Adrenal gland (tissue), 12 donors: ENCODE measurements around the gene PDE9A. TPM values are rescaled to one million over a fixed set of nuclear protein-coding genes. Genes with fewer than 3 reads are reported as not detected.

Source experiments
- DNase-seq, 7 donors: peaks; one replicate each; pipeline ENCODE4 v3.0.0-alpha.2; 2019 to 2020
- H3K27ac ChIP-seq, 5 donors: fragments of 200-600 bp; sonication (generic) in 4 of 5; 1 replicate in 3 of 5; 2 replicates in 2 of 5; pipeline versions ENCODE4 v1.5.1 to v1.8.0; 2016 to 2020; ENCODE audit warnings: mild to moderate bottlenecking in 1 of 5
- H3K27me3 ChIP-seq: fragments of 200-600 bp; 2 replicates; pipeline ENCODE4 v1.8.0; 2021
- H3K36me3 ChIP-seq, 2 donors: fragments of 200-600 bp; replicated peaks in 1 of 2; 1 replicate in 1 of 2; 2 replicates in 1 of 2; pipeline versions ENCODE4 v1.5.1 to v1.8.0; 2018 to 2022
- H3K4me1 ChIP-seq, 2 donors: fragments of 200-600 bp; replicated peaks in 1 of 2; 1 replicate in 1 of 2; 2 replicates in 1 of 2; pipeline versions ENCODE4 v1.5.1 to v1.8.0; 2018 to 2021
- H3K4me3 ChIP-seq, 4 donors: fragments of 200-600 bp; sonication (generic) in 3 of 4; one replicate each; pipeline ENCODE4 v1.5.1; 2016 to 2018
- H3K9me3 ChIP-seq, 3 donors: fragments of 200-600 bp; sonication (generic) in 1 of 3; replicated peaks in 1 of 3; 1 replicate in 2 of 3; 2 replicates in 1 of 3; pipeline versions ENCODE4 v1.5.1 to v1.8.0; 2016 to 2021
- CTCF ChIP-seq, 6 experiments: fragments of 450-650 bp in 4 of 6; fragments of 200-600 bp in 2 of 6; sonication (generic) in 1 of 6; IDR thresholded peaks; 1 replicate in 5 of 6; 2 replicates in 1 of 6; pipeline versions ENCODE4 v1.5.1 to v1.8.0; 2016 to 2021; ENCODE audit warnings: antibody characterized with exemption in 6 of 6, mild to moderate bottlenecking in 2 of 6, moderate library complexity in 1 of 6
- POLR2A ChIP-seq, 2 donors: fragments of 450-650 bp; IDR thresholded peaks; one replicate each; pipeline ENCODE4 v1.6.1; 2017; ENCODE audit warnings: antibody characterized with exemption in 2 of 2, mild to moderate bottlenecking in 2 of 2, moderate library complexity in 1 of 2
- WGBS, 4 donors: extraction: QIAGEN DNeasy Blood & Tissue Kit in 2 of 4; methylation state at CpG; one replicate each; pipeline versions ENCODE4 v1.1.5 to v1.1.7; 2013 to 2017; 5-methylcytosine and 5-hydroxymethylcytosine counted together
- intact Hi-C, 2 donors: fragments of 100-400 bp; cut with DNase I; formaldehyde crosslinking; loops; one replicate each; pipeline versions ENCODE4 v1.14.1 to v1.15.0; 2022 to 2023
- polyA plus RNA-seq, 3 donors: library from polyadenylated mRNA; stranded (reverse); fragments of 200-250 nt in 2 of 3; fragments of 350-450 nt in 1 of 3; fragmentation: Illumina TruSeq in 1 of 3; extraction: RNeasy Lipid Tissue Mini Kit (QIAGEN cat#74804) in 1 of 3; gene quantifications; one replicate each; pipeline ENCODE4 v1.2.3, GENCODE V29; 2013 to 2014
- total RNA-seq, 9 donors: library from RNA; depleted of rRNA in 4 of 9; stranded (reverse); fragments of >200 nt in 4 of 9; fragments of 120-200 nt in 1 of 9; fragmentation: NEBNext Ultra II Directional in 1 of 9; extraction: Animal tissue kit (Norgen Biotek cat#: 25700) in 1 of 9; gene quantifications; one replicate each; pipeline versions ENCODE4 v1.1.0 to v1.2.4, GENCODE V29; 2013 to 2023
- donor health status: healthy with polysubstance abuse.
- donor health status: Bipolar disorder and iron deficiency.
- donor health status: DM: yes; HTN: yes; CAD: no.
- donor health status: DM: no; HTN: no; CAD: no.
- donor health status: DM: no; HTN: no; CAD: no.
- donor health status: DM: yes; HTN: yes; CAD: no.

The PDE9A gene
- total and polyA plus RNA-seq, 12 donors = 4.6 to 58.1 (median 19.5) TPM

GRCh38 chr21:42645211-42646075 lies 8.0 kb upstream of the PDE9A start:
- intact Hi-C loops = no loop called here

GRCh38 chr21:42646076-42646825 lies 7.2 kb upstream of the PDE9A start:
- H3K4me1 ChIP-seq = peaks cover 2 to 15% of the 10 kb centered on the region in 2 donors
- H3K27ac ChIP-seq = no peak overlapping the region
- no peak overlapping the region for H3K4me3 ChIP-seq
- no peaks in the 10 kb centered on the region for H3K9me3 ChIP-seq
- TF ChIP-seq POLR2A (IDR thresholded peaks at IDR 0.05) = no peak
- no peak for TF ChIP-seq CTCF (IDR thresholded peaks at IDR 0.05)
- intact Hi-C loops = no loop called here
- no peak for DNase-seq
- H3K36me3 ChIP-seq = no peaks in the 10 kb centered on the region
- H3K27me3 ChIP-seq = no peaks in the 10 kb centered on the region
- WGBS, 4 donors = 86 to 95% (median 92%) methylated on average over 10 to 14 of the region's 14 CpGs

More at GRCh38 chr21:42645211-42646075, 8.0 kb upstream of the PDE9A start:
- Histone ChIP-seq H3K27me3 (no peaks in the 10 kb centered on the region), H3K27ac (no peak overlapping the region), H3K4me3 (no peak overlapping the region), H3K4me1 (peaks cover 8 to 23% of the 10 kb centered on the region in 2 donors), H3K9me3 (no peaks in the 10 kb centered on the region), H3K36me3 (no peaks in the 10 kb centered on the region)
- 92 to 95% (median 93%) methylated on average over 23 to 28 of the region's 28 CpGs for WGBS, 4 donors
- no peak for DNase-seq
- TF ChIP-seq CTCF (IDR thresholded peaks at IDR 0.05) = no peak
- no peak for TF ChIP-seq POLR2A (IDR thresholded peaks at IDR 0.05)

GRCh38 chr21:42646836-42647235 lies 6.6 kb upstream of the PDE9A start:
- no peak for DNase-seq
- Histone ChIP-seq H3K36me3 (no peaks in the 10 kb centered on the region), H3K4me1 (peaks cover 0 to 9% of the 10 kb centered on the region in 2 donors), H3K27me3 (no peaks in the 10 kb centered on the region), H3K4me3 (no peak overlapping the region), H3K27ac (no peak overlapping the region), H3K9me3 (no peaks in the 10 kb centered on the region)
- TF ChIP-seq CTCF (IDR thresholded peaks at IDR 0.05) = no peak
- no peak for TF ChIP-seq POLR2A (IDR thresholded peaks at IDR 0.05)
- WGBS, 4 donors = 93 to 95% (median 94%) methylated on average over 14 of the region's 14 CpGs
- intact Hi-C loops = no loop called here

GRCh38 chr21:42648606-42649005 lies 4.8 kb upstream of the PDE9A start:
- intact Hi-C loops = no loop called here
- 90 to 94% (median 92%) methylated on average over 8 of the region's 8 CpGs for WGBS, 4 donors
- no peak for TF ChIP-seq CTCF (IDR thresholded peaks at IDR 0.05)
- TF ChIP-seq POLR2A (IDR thresholded peaks at IDR 0.05) = no peak

More at GRCh38 chr21:42648606-42649005, 4.8 kb upstream of the PDE9A start:
- Histone ChIP-seq H3K36me3 (no peaks in the 10 kb centered on the region), H3K4me3 (no peak overlapping the region), H3K4me1 (peaks cover 0 to 13% of the 10 kb centered on the region in 2 donors), H3K9me3 (no peaks in the 10 kb centered on the region), H3K27ac (no peak overlapping the region), H3K27me3 (no peaks in the 10 kb centered on the region)
- no peak for DNase-seq
